ENCODE measurements around the gene XPO1. TPM values are rescaled to one million over a fixed set of nuclear protein-coding genes. Genes with fewer than 3 reads are reported as not detected.
"Not testable (repeated sequence)": the region's sequence is repeated elsewhere in the genome, so short reads cannot be mapped to it uniquely, and the experiment has no call there.

XPO1 gene
- total and polyA plus RNA-seq, 3 donors from 2014 or later: 108 to 239 (median 236) TPM

GRCh38 chr2:61461404-61461803 lies 76.8 kb downstream of the XPO1 start:
- H3K4me3 ChIP-seq: no peak overlapping the region
- no peaks in the 10 kb centered on the region for H3K36me3 ChIP-seq (ENCODE audit: low read depth, missing control alignments)
- H3K9me3 ChIP-seq: no peaks in the 10 kb centered on the region
- WGBS, 2 donors: 94 to 95% methylated on average over 2 of the region's 2 CpGs
- intact Hi-C loops (cut with DNase I; ENCODE audit: low total_unique reads): no loop called here
- peaks cover 22% of the 10 kb centered on the region for H3K4me1 ChIP-seq
- no peaks in the 10 kb centered on the region for H3K27me3 ChIP-seq
- no peak for DNase-seq
- TF ChIP-seq, protein P1, sequence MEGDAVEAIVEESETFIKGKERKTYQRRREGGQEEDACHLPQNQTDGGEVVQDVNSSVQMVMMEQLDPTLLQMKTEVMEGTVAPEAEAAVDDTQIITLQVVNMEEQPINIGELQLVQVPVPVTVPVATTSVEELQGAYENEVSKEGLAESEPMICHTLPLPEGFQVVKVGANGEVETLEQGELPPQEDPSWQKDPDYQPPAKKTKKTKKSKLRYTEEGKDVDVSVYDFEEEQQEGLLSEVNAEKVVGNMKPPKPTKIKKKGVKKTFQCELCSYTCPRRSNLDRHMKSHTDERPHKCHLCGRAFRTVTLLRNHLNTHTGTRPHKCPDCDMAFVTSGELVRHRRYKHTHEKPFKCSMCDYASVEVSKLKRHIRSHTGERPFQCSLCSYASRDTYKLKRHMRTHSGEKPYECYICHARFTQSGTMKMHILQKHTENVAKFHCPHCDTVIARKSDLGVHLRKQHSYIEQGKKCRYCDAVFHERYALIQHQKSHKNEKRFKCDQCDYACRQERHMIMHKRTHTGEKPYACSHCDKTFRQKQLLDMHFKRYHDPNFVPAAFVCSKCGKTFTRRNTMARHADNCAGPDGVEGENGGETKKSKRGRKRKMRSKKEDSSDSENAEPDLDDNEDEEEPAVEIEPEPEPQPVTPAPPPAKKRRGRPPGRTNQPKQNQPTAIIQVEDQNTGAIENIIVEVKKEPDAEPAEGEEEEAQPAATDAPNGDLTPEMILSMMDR (IDR thresholded peaks at IDR 0.05): no peak
- no peak for TF ChIP-seq POLR2A (IDR thresholded peaks at IDR 0.05)
- H3K27ac ChIP-seq: no peak overlapping the region

DNA sequence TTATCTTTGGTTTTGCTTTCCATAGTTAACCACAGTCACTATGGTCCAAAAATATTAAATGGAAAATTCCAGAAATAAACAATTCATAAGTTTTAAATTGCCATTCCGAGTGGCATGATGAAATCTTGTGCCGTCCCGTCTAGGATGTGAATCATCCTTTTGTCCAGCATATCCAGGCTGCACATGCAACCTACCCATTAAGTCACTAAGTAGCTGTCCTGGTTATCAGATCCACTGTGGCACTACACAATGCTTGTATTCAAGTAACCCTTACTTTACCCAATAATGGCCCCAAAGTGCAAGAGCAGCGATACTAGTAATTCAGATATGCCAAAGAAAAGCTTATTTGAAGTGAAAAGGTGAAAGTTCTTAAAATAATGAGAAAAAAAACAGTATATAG lies 78.0 kb downstream of the XPO1 start:
- no peaks in the 10 kb centered on the region for H3K36me3 ChIP-seq (ENCODE audit: low read depth, missing control alignments)
- H3K4me1 ChIP-seq: peaks cover 19% of the 10 kb centered on the region
- DNase-seq: no peak
- no peaks in the 10 kb centered on the region for H3K9me3 ChIP-seq
- peak overlapping the region in 1 of 2 donors; percentile 46 for H3K27ac ChIP-seq
- intact Hi-C loops (cut with DNase I; ENCODE audit: low total_unique reads): no loop called here
- no peak for TF ChIP-seq POLR2A (IDR thresholded peaks at IDR 0.05)
- TF ChIP-seq, protein P1 (IDR thresholded peaks at IDR 0.05): no peak
- no peak overlapping the region for H3K4me3 ChIP-seq
- H3K27me3 ChIP-seq: no peaks in the 10 kb centered on the region
- 55 to 75% methylated on average over 4 of the region's 4 CpGs for WGBS, 2 donors

DNA sequence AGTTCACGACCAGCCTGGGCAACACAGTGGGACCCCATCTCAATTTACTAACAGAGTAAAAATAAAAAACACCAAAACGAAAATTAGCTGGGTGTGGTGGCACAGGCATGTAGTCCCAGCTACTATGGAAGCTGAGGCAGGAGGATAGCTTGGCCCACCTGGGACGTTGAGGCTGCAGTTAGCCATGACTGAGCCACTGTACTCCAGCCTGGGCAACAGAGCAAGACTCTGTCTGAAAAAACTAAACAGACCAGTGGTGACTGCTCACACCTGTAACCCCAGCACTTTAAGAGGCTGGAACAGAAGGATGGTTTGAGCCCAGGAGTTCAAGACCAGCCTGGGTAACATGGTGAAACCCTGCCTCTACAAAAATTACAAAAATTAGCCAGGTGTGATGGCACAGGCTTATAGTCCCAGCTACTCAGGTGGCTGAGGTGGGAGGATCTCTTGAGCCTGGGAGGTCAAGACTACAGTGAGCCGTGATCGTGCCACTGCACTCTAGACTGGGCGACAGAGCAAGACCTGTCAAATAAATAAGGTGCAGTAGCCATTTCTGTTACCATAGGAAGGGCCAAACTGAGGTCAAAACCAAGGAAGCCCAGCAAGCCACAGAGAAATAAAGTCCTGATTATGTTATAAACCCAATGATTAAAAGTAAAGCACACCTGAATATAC lies 81.3 kb downstream of the XPO1 start:
- H3K4me3 ChIP-seq: no peak overlapping the region
- H3K9me3 ChIP-seq: no peaks in the 10 kb centered on the region
- DNase-seq: no peak
- 83 to 90% methylated on average over 6 of the region's 6 CpGs for WGBS, 2 donors
- no peaks in the 10 kb centered on the region for H3K27me3 ChIP-seq
- H3K4me1 ChIP-seq: peaks cover 19% of the 10 kb centered on the region
- TF ChIP-seq, protein P1 (IDR thresholded peaks at IDR 0.05): no peak
- TF ChIP-seq POLR2A (IDR thresholded peaks at IDR 0.05): no peak
- H3K27ac ChIP-seq: no peak overlapping the region
- H3K36me3 ChIP-seq (ENCODE audit: low read depth, missing control alignments): no peaks in the 10 kb centered on the region
- intact Hi-C loops (cut with DNase I; ENCODE audit: low total_unique reads): no loop called here

DNA sequence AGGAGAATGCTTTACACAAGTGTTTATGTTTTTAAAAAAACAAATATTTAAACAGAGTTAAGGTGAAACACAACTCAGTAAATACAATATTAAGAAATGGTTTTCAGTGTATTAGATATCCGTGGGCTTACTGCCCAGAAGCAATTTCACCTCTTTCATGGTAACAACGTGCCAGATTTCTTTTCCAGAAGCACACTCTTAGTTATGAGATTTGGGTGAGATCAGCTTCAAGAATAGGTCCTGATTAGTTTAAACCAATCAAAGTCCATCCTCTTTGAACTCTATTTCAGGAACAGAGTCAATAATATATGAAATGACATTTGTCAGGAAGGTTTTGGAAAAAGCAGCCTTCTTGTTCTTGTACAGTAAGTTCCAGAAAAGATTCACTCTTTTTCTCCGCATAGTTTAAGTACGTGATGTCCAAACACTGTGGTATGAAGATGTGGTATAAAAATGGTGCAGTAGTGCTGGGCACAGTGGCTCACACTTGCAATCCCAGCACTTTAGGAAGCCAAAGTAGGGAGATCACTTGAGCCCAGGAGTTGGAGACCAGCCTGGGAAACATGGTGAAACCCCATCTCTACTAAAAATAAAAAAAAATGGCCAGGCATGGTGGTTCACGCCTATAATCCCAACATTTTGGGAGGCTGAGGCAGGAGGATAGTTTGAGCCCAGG lies 81.9 kb downstream of the XPO1 start:
- Histone ChIP-seq H3K4me3 (no peak overlapping the region), H3K9me3 (no peaks in the 10 kb centered on the region), H3K27me3 (no peaks in the 10 kb centered on the region), H3K4me1 (peaks cover 19% of the 10 kb centered on the region), H3K27ac (no peak overlapping the region), H3K36me3 (ENCODE audit: low read depth, missing control alignments) (no peaks in the 10 kb centered on the region)
- 43 to 55% methylated on average over 5 of the region's 5 CpGs for WGBS, 2 donors
- TF ChIP-seq, protein P1 (IDR thresholded peaks at IDR 0.05): no peak
- no peak for TF ChIP-seq POLR2A (IDR thresholded peaks at IDR 0.05)
- DNase-seq: no peak
- intact Hi-C loops (cut with DNase I; ENCODE audit: low total_unique reads): no loop called here

DNA sequence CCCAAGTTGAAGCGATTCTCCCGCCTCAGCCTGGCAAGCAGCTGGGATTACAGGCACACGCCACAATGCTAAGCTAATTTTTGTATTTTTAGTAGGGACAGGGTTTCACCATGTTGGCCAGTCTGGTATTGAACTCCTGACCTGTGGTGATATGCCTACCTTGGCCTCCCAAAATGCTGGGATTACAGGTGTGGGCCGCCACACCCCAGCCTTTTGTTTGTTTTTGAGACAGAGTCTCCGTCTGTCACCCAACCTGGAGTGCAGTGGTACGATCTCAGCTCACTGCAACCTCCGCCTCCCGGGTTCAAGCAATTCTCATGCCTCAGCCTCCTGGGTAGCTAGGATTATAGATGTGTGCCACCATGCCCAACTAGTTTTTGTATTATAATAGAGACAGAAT lies 83.2 kb downstream of the XPO1 start:
- H3K36me3 ChIP-seq (ENCODE audit: low read depth, missing control alignments); H3K27ac ChIP-seq; intact Hi-C loops (cut with DNase I; ENCODE audit: low total_unique reads); H3K4me3 ChIP-seq; H3K27me3 ChIP-seq; DNase-seq; H3K9me3 ChIP-seq: not testable (repeated sequence)
- H3K4me1 ChIP-seq: peaks cover 13% of the 10 kb centered on the region
- WGBS, 2 donors: 93 to 97% methylated on average over 8 of the region's 8 CpGs
